A549 (cell line): ENCODE measurements around the gene CSTPP1. TPM values are rescaled to one million over a fixed set of nuclear protein-coding genes. Genes with fewer than 3 reads are reported as not detected.
"Not testable (repeated sequence)": the region's sequence is repeated elsewhere in the genome, so short reads cannot be mapped to it uniquely, and the experiment has no call there.

Experiments
- ATAC-seq, 2 experiments: fragments of 200-7000 bp in 1 of 2; fragments of >200 bp in 1 of 2; cut with Nextera tagmentation in 1 of 2; cut with Tn5 transposase in 1 of 2; 3 replicates each; pipeline versions ENCODE4 v1.8.0 to v1.9.1; 2018 to 2020; ENCODE audit warnings: mild to moderate bottlenecking in 1 of 2, moderate library complexity in 1 of 2
- CTCF ChIA-PET: fragments of 300-600 bp; sonication (Branson Sonifier 250); formaldehyde crosslinking; extraction: SDS; loops from one replicate; lab custom pipeline; 2021; ENCODE audit warnings: antibody characterized with exemption, inconsistent platforms; lab: Yijun Ruan, JAX
- POLR2A ChIA-PET: fragments of 350-600 bp; formaldehyde crosslinking; extraction: SDS; loops from one replicate; lab custom pipeline; 2021; ENCODE audit warnings: antibody characterized with exemption, inconsistent platforms; lab: Yijun Ruan, JAX
- DNase-seq, 2 experiments: peaks; one replicate each; pipeline versions ENCODE4 v3.0.0 to v3.0.0-alpha.2; 2011 to 2016; ENCODE audit warnings: low read depth in 1 of 2, low spot score in 1 of 2
- FAIRE-seq: peaks from 2 replicates; lab custom pipeline; 2011; peaks lifted over from hg19 to GRCh38; lab: Jason Lieb, UNC
- H3K27ac ChIP-seq, 2 experiments: fragments of >200 bp; sonication (Bioruptor Twin); formaldehyde crosslinking; 3 replicates each; pipeline ENCODE4 v1.5.1; 2016 to 2017
- H3K4me1 ChIP-seq: fragments of >200 bp; sonication (Bioruptor Twin); formaldehyde crosslinking; 3 replicates; pipeline ENCODE4 v1.6.1; 2016
- H3K4me2 ChIP-seq: fragments of >200 bp; sonication (Bioruptor Twin); formaldehyde crosslinking; 3 replicates; pipeline ENCODE4 v1.6.1; 2016
- H3K4me3 ChIP-seq: fragments of >200 bp; sonication (Bioruptor Twin); formaldehyde crosslinking; 3 replicates; pipeline ENCODE4 v1.5.1; 2016
- H3K9me3 ChIP-seq: fragments of >200 bp; sonication (Bioruptor Twin); formaldehyde crosslinking; 3 replicates; pipeline ENCODE4 v1.6.1; 2016
- BCL3 ChIP-seq: fragments of >200 bp; sonication (Bioruptor Twin); formaldehyde crosslinking; IDR thresholded peaks from 3 replicates; pipeline ENCODE4 v1.6.1; 2016
- CBX8 ChIP-seq: fragments of 200-600 bp; sonication (generic); IDR thresholded peaks from 2 replicates; pipeline ENCODE4 v1.6.1; 2016
- CEBPB ChIP-seq, 2 experiments: fragments of >200 bp in 1 of 2; sonication (Bioruptor Twin) in 1 of 2; formaldehyde crosslinking in 1 of 2; IDR thresholded peaks; 2 replicates each; pipeline ENCODE4 v1.6.1; 2012 to 2016
- CHD4 ChIP-seq: fragments of 200-600 bp; sonication (generic); IDR thresholded peaks from 2 replicates; pipeline ENCODE4 v1.6.1; 2016; ENCODE audit warnings: antibody characterized with exemption, mild to moderate bottlenecking, borderline replicate concordance
- FOSL2 ChIP-seq, 2 experiments: fragments of 450-650 bp in 1 of 2; fragments of >200 bp in 1 of 2; sonication (Bioruptor Twin) in 1 of 2; formaldehyde crosslinking; IDR thresholded peaks; 2 replicates each; pipeline versions ENCODE4 v1.5.0 to v1.6.1; 2016 to 2020; ENCODE audit warnings: mild to moderate bottlenecking in 1 of 2, moderate library complexity in 1 of 2
- GATA3 ChIP-seq: IDR thresholded peaks from 2 replicates; pipeline ENCODE4 v1.6.1; 2012; ENCODE audit warnings: borderline replicate concordance
- JUNB ChIP-seq: fragments of >200 bp; sonication (Bioruptor Twin); formaldehyde crosslinking; IDR thresholded peaks from 2 replicates; pipeline ENCODE4 v1.6.1; 2016
- KDM5A ChIP-seq: fragments of 200-600 bp; sonication (generic); IDR thresholded peaks from 2 replicates; pipeline ENCODE4 v1.6.1; 2016; ENCODE audit warnings: antibody characterized with exemption, mild to moderate bottlenecking
- MAFK ChIP-seq: fragments of 450-650 bp; IDR thresholded peaks from 2 replicates; pipeline ENCODE4 v1.6.1; 2014; ENCODE audit not compliant: partially characterized antibody
- MYC ChIP-seq: IDR thresholded peaks from 2 replicates; pipeline ENCODE4 v1.6.1; 2012; ENCODE audit warnings: mild to moderate bottlenecking, inconsistent platforms, low read length, improper control_type of control experiment, borderline replicate concordance
- NR3C1 ChIP-seq: fragments of >200 bp; sonication (Bioruptor Twin); formaldehyde crosslinking; IDR thresholded peaks from 3 replicates; pipeline ENCODE4 v1.6.1; 2017
- PHF8 ChIP-seq: fragments of 200-600 bp; sonication (generic); IDR thresholded peaks from 2 replicates; pipeline ENCODE4 v1.6.1; 2016; ENCODE audit warnings: low read depth, mild to moderate bottlenecking, antibody characterized with exemption, moderate library complexity, borderline replicate concordance
- WGBS: methylation state at CpG from one replicate; pipeline ENCODE4 v1.1.6; 2017; ENCODE audit errors: missing lambda C conversion rate; 5-methylcytosine and 5-hydroxymethylcytosine counted together
- polyA plus RNA-seq, 4 experiments: library from polyadenylated mRNA; depleted of rRNA in 3 of 4; stranded (reverse); fragments of >200 nt; fragmentation: RNase III in 1 of 4; extraction: RNeasy Plus Mini Kit Qiagen cat#74134 plus additional on column Dnase treatment in 1 of 4; gene quantifications; 2 replicates in 3 of 4; 3 replicates in 1 of 4; pipeline ENCODE4 v1.2.3, GENCODE V29; 2011 to 2017
- TF ChIP-seq, protein P1 (sequence below): fragments of 250-450 bp; sonication (Bioruptor Pico); IDR thresholded peaks from 2 replicates; pipeline ENCODE4 v1.5.0; 2020; ENCODE audit warnings: low read depth, mild to moderate bottlenecking, moderate library complexity
- TF ChIP-seq, protein P2 (sequence below): IDR thresholded peaks from 2 replicates; pipeline ENCODE4 v1.6.1; 2012

Gene CSTPP1
- polyA plus RNA-seq, 2 of the 4 experiments (the other 2 are of a cell fraction), result 31.5 to 34.5 TPM

DNA sequence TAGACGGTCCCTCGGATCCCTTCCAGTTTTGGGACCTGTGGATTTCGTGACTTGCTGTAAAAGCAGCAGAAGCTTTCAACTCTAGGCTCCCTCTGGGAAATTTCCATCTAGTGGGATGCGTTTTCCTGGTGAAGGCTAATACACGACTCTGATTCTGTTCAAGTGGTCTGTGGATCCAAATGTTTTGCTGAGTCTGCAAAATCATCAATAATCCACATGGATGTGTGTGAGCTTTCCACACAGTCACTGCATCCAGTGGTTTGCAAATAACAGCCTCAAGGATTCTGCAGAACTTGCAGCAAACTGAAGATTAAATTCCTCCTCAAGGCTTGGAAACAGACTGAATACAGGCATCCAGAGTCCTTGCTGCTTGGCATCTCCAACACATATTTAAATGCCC is 266.0 kb downstream of the CSTPP1 start:
- DNase-seq (no peak), ATAC-seq (no peak), FAIRE-seq (no peak)
- Histone ChIP-seq H3K27ac (no peak overlapping the region), H3K4me1 (peaks cover 10% of the 10 kb centered on the region), H3K9me3 (no peaks in the 10 kb centered on the region), H3K4me2 (no peak overlapping the region), H3K4me3 (no peak overlapping the region)
- ChIA-PET POLR2A (interaction anchor here (0.8 kb wide), 1 partner anchor 12 kb away, joined by 6 read pairs; no protein-coding TSS in a partner anchor), CTCF (interaction anchor here (0.8 to 3.3 kb wide), 7 partner anchors 9 to 56 kb away, joined by 3 to 11 read pairs (median 3); partner anchors contain the start of gene ACP2)
- TF ChIP-seq CHD4 (no peak), MAFK (peak; percentile 98), PHF8 (no peak), KDM5A (no peak)
- 82% methylated on average over 5 of the region's 5 CpGs for WGBS

DNA sequence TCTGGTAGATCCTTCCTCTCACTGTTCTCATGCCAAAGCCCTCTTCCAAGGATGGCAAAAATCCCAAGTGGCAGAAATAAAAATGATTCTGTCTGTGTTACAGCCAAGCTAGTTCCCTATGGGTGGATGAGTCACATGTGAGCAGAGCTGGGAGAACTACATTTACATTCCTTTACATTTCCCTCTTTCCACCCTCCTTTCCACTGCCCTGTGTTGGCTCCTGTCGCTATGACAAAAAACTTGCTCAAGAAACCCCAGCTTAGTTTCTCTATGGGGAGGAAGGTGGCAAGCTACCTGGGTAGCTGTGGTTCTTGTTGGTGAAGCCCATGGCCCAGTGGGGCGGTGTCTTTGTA is 268.1 kb downstream of the CSTPP1 start:
- DNase-seq, result peak; percentile 28 to 46
- TF ChIP-seq CEBPB (IDR thresholded peaks at IDR 0.05), result no peak
- TF ChIP-seq BCL3, result no peak
- TF ChIP-seq MYC, result no peak
- TF ChIP-seq, protein P1, sequence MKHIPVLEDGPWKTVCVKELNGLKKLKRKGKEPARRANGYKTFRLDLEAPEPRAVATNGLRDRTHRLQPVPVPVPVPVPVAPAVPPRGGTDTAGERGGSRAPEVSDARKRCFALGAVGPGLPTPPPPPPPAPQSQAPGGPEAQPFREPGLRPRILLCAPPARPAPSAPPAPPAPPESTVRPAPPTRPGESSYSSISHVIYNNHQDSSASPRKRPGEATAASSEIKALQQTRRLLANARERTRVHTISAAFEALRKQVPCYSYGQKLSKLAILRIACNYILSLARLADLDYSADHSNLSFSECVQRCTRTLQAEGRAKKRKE (CRISPR knock-in tag), result no peak
- TF ChIP-seq FOSL2 (IDR thresholded peaks at IDR 0.05), result no peak
- TF ChIP-seq FOSL2 (CRISPR knock-in tag; IDR thresholded peaks at IDR 0.05), result peak; percentile 56
- TF ChIP-seq MAFK, result no peak
- peaks cover 10% of the 10 kb centered on the region for H3K4me1 ChIP-seq
- FAIRE-seq, result no peak
- ChIA-PET POLR2A (interaction anchor here (0.9 to 1.9 kb wide), 4 partner anchors 10 to 27 kb away, joined by 4 to 13 read pairs (median 6); partner anchors contain the start of gene DDB2), CTCF (interaction anchor here (0.7 to 1.4 kb wide), 4 partner anchors 9 to 31 kb away, joined by 3 to 6 read pairs (median 4); no protein-coding TSS in a partner anchor)
- peak overlapping the region in 1 of 2 experiments; percentile 49; a peak in 2 of 6 replicates for H3K27ac ChIP-seq
- H3K9me3 ChIP-seq, result no peaks in the 10 kb centered on the region
- no peak overlapping the region for H3K4me3 ChIP-seq
- 76% methylated on average over 2 of the region's 2 CpGs for WGBS
- ATAC-seq, result peak; percentile 83 to 85
- H3K4me2 ChIP-seq, result peak overlapping the region; percentile 18

DNA sequence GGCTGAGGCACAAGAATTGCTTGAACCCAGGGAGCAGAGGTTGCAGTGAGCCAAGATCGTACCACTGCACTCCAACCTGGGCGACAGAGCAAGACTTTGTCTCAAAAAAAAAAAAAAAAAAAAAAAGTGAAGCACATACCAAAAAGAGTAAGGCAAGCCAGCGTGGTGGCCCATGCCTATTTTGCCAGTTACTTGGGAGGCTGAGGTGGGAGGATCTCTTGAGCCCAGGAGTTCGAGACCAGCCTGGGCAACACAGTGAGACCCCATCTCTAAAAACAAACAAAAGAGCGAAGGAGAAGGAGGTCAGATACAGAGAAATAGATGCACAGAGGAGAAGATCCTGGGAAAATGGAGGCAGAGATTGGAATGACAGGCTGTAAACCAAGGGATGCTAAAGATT is 270.0 kb downstream of the CSTPP1 start:
- not testable (repeated sequence) for DNase-seq, ATAC-seq, H3K4me1 ChIP-seq, H3K4me2 ChIP-seq, FAIRE-seq, H3K9me3 ChIP-seq, H3K27ac ChIP-seq, H3K4me3 ChIP-seq
- ChIA-PET POLR2A (interaction anchor here (1.4 kb wide), 1 partner anchor 8 kb away, joined by 11 read pairs; the partner anchor contains the start of gene DDB2), CTCF (interaction anchor here (0.9 to 2.4 kb wide), 5 partner anchors 17 to 53 kb away, joined by 4 to 8 read pairs (median 4); no protein-coding TSS in a partner anchor)
- 85% methylated on average over 5 of the region's 5 CpGs for WGBS

- no peak overlapping the region for H3K4me2 ChIP-seq
- no peaks in the 10 kb centered on the region for H3K9me3 ChIP-seq
- H3K4me1 ChIP-seq, result peaks cover 10% of the 10 kb centered on the region
- DNase-seq (no peak), ATAC-seq (no peak), FAIRE-seq (no peak)
- 82% methylated on average over 6 of the region's 6 CpGs for WGBS
- ChIA-PET CTCF (interaction anchor here (0.5 to 2.4 kb wide), 11 partner anchors 9 to 298 kb away, joined by 3 to 8 read pairs (median 4); partner anchors contain the start of gene NR1H3), POLR2A (interaction anchor here (0.8 kb wide), 1 partner anchor 26 kb away, joined by 4 read pairs; no protein-coding TSS in a partner anchor)
- no peak overlapping the region for H3K27ac ChIP-seq
- TF ChIP-seq GATA3 (no peak), MYC (no peak), CBX8 (no peak), NR3C1 (no peak), KDM5A (no peak), JUNB (no peak)
- TF ChIP-seq, protein P2, sequence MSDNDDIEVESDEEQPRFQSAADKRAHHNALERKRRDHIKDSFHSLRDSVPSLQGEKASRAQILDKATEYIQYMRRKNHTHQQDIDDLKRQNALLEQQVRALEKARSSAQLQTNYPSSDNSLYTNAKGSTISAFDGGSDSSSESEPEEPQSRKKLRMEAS, result no peak
- TF ChIP-seq, all 56 proteins: peak for 0
- no peak overlapping the region for H3K4me3 ChIP-seq
Observed at GRCh38 chr11:47207459-47207858, 270.9 kb downstream of the CSTPP1 start.

- H3K9me3 ChIP-seq, FAIRE-seq, H3K4me2 ChIP-seq, H3K4me3 ChIP-seq, ATAC-seq, H3K4me1 ChIP-seq, H3K27ac ChIP-seq, DNase-seq: not testable (repeated sequence)
- CTCF ChIA-PET, result interaction anchor here (0.5 to 2.4 kb wide), 8 partner anchors 8 to 297 kb away, joined by 3 to 8 read pairs (median 4); partner anchors contain the start of gene NR1H3
- POLR2A ChIA-PET, result interaction anchor here (0.8 kb wide), 1 partner anchor 26 kb away, joined by 4 read pairs; no protein-coding TSS in a partner anchor
- 94% methylated on average over 13 of the region's 13 CpGs for WGBS
Observed at GRCh38 chr11:47208008-47208552, 271.5 kb downstream of the CSTPP1 start.
